Vagina (tissue), 2 donors: Measurements from ENCODE around the gene ANKRD60.

Experiments used
- POLR2A ChIP-seq, 2 donors: fragments of 450-650 bp; IDR thresholded peaks; one replicate each; pipeline ENCODE4 v1.6.1; 2017; ENCODE audit warnings: antibody characterized with exemption in 2 of 2, mild to moderate bottlenecking in 2 of 2, moderate library complexity in 2 of 2
- POLR2AphosphoS5 ChIP-seq, 2 donors: sonication (generic); formaldehyde crosslinking; IDR thresholded peaks; one replicate each; pipeline ENCODE4 v1.9.0; 2017; ENCODE audit warnings: antibody characterized with exemption in 2 of 2, mild to moderate bottlenecking in 2 of 2, low read depth in 1 of 2; ENCODE audit not compliant: insufficient read depth in 1 of 2
- TF ChIP-seq, protein P1 (sequence below), 3 experiments: fragments of 450-650 bp in 2 of 3; fragments of 200-600 bp in 1 of 3; sonication (generic) in 1 of 3; IDR thresholded peaks; one replicate each; pipeline ENCODE4 v1.5.1; 2017 to 2019; ENCODE audit warnings: antibody characterized with exemption in 3 of 3, mild to moderate bottlenecking in 2 of 3, moderate library complexity in 2 of 3

DNA sequence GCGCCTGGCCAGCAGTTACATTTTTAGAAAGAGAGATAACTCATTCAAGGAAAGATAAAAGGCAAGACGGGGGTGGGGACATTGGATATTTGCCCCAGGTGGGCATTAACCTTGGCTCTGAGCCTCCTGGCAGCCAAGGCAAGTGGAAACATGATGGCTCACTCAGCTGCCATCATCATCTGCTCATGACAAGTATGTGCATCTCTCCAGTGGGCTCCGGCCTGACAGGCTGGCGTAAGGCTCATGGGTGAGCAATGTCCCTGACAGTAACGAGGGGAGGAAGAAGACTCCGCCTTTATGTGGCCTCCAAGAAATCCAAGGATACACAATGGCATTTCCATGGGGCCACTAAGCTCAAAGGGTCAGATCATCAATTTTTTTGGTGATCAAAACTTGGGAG, 13.3 kb downstream of the ANKRD60 start:
- TF ChIP-seq POLR2A (IDR thresholded peaks at IDR 0.05) = no peak
- TF ChIP-seq, protein P1, sequence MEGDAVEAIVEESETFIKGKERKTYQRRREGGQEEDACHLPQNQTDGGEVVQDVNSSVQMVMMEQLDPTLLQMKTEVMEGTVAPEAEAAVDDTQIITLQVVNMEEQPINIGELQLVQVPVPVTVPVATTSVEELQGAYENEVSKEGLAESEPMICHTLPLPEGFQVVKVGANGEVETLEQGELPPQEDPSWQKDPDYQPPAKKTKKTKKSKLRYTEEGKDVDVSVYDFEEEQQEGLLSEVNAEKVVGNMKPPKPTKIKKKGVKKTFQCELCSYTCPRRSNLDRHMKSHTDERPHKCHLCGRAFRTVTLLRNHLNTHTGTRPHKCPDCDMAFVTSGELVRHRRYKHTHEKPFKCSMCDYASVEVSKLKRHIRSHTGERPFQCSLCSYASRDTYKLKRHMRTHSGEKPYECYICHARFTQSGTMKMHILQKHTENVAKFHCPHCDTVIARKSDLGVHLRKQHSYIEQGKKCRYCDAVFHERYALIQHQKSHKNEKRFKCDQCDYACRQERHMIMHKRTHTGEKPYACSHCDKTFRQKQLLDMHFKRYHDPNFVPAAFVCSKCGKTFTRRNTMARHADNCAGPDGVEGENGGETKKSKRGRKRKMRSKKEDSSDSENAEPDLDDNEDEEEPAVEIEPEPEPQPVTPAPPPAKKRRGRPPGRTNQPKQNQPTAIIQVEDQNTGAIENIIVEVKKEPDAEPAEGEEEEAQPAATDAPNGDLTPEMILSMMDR (IDR thresholded peaks at IDR 0.05) = no peak
- TF ChIP-seq POLR2AphosphoS5 (IDR thresholded peaks at IDR 0.05; ENCODE audit: insufficient read depth in 1 of 2, low read depth in 1 of 2) = no peak
